ENCODE measurements around the gene PFKFB1.

Gene PFKFB1

DNA sequence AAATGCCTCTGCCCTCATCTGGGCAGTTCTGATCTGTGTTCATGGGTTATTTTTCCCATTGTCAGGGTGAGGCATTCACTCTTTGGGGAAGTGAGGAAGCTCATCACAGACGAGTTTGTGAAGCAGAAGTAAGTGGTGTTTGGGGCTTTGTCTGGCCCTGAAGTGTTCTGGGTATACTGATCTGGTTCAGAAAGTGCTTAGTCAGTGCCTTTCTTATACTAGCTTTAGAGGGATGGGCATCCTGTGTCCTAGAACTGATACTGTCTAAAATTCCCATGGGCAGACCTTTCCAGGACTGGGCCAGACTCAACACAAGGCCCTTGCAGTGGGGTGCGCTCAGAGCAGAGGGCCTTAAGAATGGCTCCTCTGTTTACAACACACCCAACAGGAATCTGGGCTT lies 67.0 kb downstream of the PFKFB1 start:
- FAIRE-seq (no peak), DNase-seq (ENCODE audit: low spot score) (no peak)

GRCh38 chrX:54923376-54923775 lies 70.6 kb downstream of the PFKFB1 start:
- DNase-seq (ENCODE audit: low spot score) = no peak
- no peak for FAIRE-seq

DNA sequence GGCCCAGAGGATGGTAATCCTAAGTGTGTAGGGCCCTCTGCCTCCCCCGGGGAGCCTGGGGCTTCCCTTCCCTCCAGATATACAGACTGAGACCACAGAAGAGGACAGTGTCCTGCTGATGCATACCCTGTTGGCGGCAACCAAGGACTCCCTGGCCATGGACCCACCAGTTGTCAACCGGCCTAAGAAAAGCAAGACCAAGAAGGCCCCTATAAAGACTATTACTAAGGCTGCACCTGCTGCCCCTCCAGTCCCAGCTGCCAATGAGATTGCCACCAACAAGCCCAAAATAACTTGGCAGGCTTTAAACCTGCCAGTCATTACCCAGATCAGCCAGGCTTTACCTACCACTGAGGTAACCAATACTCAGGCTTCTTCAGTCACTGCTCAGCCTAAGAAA lies 71.4 kb downstream of the PFKFB1 start:
- FAIRE-seq (no peak), DNase-seq (ENCODE audit: low spot score) (no peak)

DNA sequence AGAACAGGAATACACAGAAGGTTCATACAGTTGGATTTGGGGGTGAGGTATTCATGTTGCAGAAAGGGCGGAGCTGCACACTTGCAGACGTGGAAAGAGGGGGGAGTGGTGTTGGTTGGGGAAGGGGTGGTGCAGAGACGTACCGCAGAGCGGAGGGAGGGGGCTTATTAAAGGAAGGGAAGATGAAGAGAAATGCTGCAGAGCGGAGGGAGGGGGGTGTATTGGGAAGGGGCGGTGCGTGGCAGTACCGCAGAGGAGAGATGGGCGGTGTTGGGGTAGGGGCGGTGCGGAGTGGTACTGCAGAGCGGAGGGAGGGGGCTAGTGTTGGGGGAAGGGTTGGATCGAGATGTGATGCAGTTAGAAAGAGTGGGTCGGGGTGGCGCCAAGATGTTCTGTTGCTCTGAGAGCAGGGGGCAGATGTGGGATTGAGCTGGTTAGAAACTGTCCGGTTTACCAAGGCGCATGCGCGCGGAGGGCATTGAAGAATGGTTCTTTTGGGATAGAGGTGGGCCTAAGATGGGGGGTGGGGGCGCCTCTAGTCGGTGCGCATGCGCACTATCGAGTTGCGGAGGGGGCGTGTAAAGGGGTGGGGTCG lies 72.5 kb downstream of the PFKFB1 start:
- no peak for FAIRE-seq
- peak; percentile 82 for DNase-seq (ENCODE audit: low spot score)

GRCh38 chrX:54920610-54921426 lies 73.2 kb downstream of the PFKFB1 start, which contains the start of gene TRO:
Gene TRO (plus strand): TSS chrX:54920824. CDS start chrX:54922247, 1,423 bp downstream.
- peak; percentile 42 for DNase-seq (ENCODE audit: low spot score)
- no peak for FAIRE-seq

DNA sequence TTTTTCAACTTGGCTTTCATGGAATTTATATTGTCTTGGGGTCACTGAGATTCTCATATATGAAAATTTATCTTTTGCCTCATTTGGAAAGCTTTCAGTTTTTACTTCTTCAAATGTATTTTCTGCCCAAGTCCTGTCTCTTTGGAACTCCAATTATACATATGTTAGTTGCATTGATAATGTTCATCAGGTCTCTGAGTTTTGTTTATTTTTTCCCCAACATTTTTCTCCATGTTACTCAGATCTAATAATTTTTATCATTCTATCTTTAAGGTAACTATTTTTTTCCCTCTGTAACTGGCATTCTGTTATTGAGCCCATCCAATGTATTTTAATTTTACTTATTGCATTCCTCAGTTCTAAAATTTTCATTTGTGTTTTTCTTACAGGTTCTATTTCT lies 84.0 kb downstream of the PFKFB1 start:
- FAIRE-seq = no peak
- DNase-seq (ENCODE audit: low spot score) = no peak

- DNase-seq (ENCODE audit: low spot score) (no peak), FAIRE-seq (no peak)
Observed at GRCh38 chrX:54894159-54894558, 99.8 kb downstream of the PFKFB1 start.

- FAIRE-seq = no peak
Observed at GRCh38 chrX:54891573-54891972, 102.4 kb downstream of the PFKFB1 start.

GRCh38 chrX:54885740-54886139 lies 108.2 kb downstream of the PFKFB1 start:
- FAIRE-seq (no peak), DNase-seq (ENCODE audit: low spot score) (no peak)

More at GRCh38 chrX:54891573-54891972, 102.4 kb downstream of the PFKFB1 start:
- peak; percentile 15 for DNase-seq (ENCODE audit: low spot score)

All from urothelium cell line (cell line).